IPS DF 6.9 (cell line): ENCODE data around the gene UBR2.
"Not testable (repeated sequence)": the region's sequence is repeated elsewhere in the genome, so short reads cannot be mapped to it uniquely, and the experiment has no call there.

Experiments used
- DNase-seq: peaks from one replicate; pipeline ENCODE4 v3.0.0-alpha.2; 2013; ENCODE audit warnings: low read depth, low spot score
- H3K27ac ChIP-seq: one replicate; pipeline ENCODE4 v1.5.1; 2013; ENCODE audit warnings: low read length, control low read depth
- H3K27me3 ChIP-seq: 2 replicates; pipeline ENCODE4 v1.6.1; 2013; ENCODE audit warnings: mild to moderate bottlenecking, low read length; ENCODE audit not compliant: control insufficient read depth, insufficient read depth
- H3K36me3 ChIP-seq: 2 replicates; pipeline ENCODE4 v1.6.1; 2013; ENCODE audit warnings: low read length; ENCODE audit not compliant: control insufficient read depth, insufficient read depth
- H3K4me1 ChIP-seq: 2 replicates; pipeline ENCODE4 v1.6.1; 2013; ENCODE audit warnings: low read length; ENCODE audit not compliant: control insufficient read depth, insufficient read depth
- H3K4me3 ChIP-seq: 2 replicates; pipeline ENCODE4 v1.5.1; 2013; ENCODE audit warnings: mild to moderate bottlenecking, low read length
- H3K9me3 ChIP-seq: 2 replicates; pipeline ENCODE4 v1.6.1; 2013; ENCODE audit warnings: low read length, inconsistent platforms; ENCODE audit not compliant: control insufficient read depth, insufficient read depth
- WGBS: extraction: QIAGEN DNeasy Blood & Tissue Kit; methylation state at CpG from one replicate; pipeline ENCODE4 v1.1.7; 2013; ENCODE audit warnings: mixed read lengths, missing lambda C conversion rate; ENCODE audit not compliant: insufficient read length, insufficient coverage; 5-methylcytosine and 5-hydroxymethylcytosine counted together

UBR2 gene

DNA sequence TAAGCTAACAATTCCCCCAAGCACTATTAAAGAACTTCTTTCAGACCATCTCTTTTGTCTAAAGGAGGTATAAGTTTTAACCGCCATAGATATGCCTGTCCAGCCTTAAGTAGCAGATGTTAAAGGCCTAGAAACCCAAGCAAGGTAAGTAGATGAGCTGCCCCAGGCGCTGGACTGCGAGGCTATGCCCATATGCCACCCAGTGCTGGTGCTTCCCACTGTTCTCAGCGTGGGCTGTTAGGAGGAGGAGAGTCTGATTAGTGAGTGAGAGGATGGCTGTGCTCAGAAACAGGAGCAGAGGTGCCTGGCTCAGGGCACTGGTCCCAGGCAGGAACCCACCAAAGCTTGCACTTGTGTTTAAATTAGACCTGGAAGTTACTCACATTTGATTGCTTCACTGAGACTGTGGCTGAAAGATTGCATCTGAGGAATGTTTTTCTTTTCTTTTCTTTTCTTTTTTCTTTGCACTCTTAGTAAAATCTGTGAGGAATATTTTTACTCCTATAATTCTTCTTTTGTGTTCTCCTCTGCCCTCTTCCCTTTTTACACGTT is 126.4 kb downstream of the UBR2 start:
- DNase-seq = no peak
- WGBS = no CpG with 5 or more reads among the region's 5 CpGs
- Histone ChIP-seq H3K36me3 (peaks cover 5% of the 10 kb centered on the region; the same call in 1 of the 2 replicates), H3K9me3 (no peaks in the 10 kb centered on the region), H3K4me1 (no peaks in the 10 kb centered on the region), H3K27ac (no peak overlapping the region), H3K27me3 (no peaks in the 10 kb centered on the region), H3K4me3 (no peak overlapping the region)

DNA sequence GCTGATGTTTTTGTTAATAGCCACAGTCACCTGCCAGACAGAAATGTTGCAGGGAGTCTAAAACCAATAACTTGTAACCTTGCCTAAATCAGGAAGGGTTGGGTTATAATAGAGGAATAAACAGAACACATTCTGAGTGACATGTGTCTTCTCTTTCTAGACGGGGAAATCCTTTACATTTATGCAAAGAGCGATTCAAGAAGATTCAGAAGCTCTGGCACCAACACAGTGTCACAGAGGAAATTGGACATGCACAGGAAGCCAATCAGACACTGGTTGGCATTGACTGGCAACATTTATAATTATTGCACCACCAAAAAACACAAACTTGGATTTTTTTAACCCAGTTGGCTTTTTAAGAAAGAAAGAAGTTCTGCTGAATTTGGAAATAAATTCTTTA is 127.0 kb downstream of the UBR2 start:
- Histone ChIP-seq H3K4me3 (no peak overlapping the region), H3K36me3 (peaks cover 5% of the 10 kb centered on the region; the same call in 1 of the 2 replicates), H3K27me3 (no peaks in the 10 kb centered on the region), H3K9me3 (no peaks in the 10 kb centered on the region), H3K27ac (no peak overlapping the region), H3K4me1 (no peaks in the 10 kb centered on the region)
- no peak for DNase-seq
- WGBS = no CpG with 5 or more reads among the region's 2 CpGs

DNA sequence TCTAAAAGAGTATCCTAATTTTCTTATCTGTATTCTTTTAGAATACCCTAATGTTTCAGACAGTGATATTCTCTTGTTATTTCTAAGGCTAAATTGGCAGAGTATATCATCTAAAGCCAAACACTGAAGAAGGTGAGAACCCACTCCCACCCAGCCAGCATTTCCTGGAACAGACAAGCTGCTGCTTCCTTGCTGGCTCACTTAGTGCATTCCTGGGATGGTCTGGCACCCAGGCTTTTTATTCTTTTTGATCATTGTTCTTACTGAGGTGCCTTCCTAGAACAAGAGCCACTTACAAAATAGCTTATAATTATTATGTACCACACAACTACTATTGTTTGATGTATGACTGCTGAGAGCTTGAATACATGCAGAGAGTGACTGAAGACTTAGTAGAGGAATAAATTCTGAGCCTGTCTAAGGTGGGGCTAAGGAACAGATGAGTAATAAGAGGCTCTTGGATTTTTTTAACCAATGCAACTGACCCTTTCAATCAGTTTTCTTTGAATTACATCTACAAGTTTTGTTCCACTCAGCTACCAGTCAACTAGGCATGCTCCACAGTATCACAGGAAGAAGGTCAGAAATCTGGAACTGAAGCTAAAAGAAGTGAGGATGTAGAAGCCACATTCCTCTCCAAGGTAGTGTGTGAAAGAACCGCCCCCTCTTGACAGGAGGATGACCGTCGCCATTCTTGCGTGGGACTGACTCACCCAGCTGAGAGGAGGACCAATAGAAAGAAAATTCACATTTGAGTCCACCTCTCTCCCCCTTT is 128.5 kb downstream of the UBR2 start:
- Histone ChIP-seq H3K27ac (no peak overlapping the region), H3K36me3 (peaks cover 5% of the 10 kb centered on the region; the same call in 1 of the 2 replicates)
- WGBS = no CpG with 5 or more reads among the region's 4 CpGs

DNA sequence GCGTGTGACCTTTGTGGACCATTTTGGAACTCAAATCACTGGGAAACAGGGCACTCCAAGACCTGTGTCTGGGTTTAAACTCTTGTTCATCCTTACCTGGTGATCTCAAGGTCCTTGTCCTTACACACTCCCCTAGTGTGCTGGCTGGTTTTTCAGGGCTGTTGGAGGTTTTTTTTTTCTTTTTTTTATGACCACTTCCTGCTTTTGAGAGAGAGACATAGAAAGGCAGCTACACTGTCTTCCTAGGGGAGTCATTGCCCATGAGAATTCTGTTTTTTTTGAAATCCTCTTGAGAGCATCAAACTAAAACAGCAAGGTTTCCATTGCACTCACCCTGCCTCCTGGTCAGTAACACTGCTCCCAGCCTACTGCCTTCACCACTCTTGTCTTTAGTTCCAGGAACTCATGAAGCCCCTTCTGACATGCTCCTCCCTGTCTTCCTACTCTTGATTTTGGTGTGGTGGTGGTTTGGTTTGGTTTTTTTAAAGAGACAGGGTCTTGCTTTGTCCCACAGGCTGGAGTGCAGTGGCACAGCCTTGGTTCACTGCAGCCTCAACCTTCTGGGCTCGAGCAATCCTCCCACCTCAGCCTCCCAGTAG is 130.0 kb downstream of the UBR2 start:
- Histone ChIP-seq H3K4me1 (no peaks in the 10 kb centered on the region), H3K9me3 (no peaks in the 10 kb centered on the region), H3K36me3 (peaks cover 5% of the 10 kb centered on the region; the same call in 1 of the 2 replicates), H3K27ac (no peak overlapping the region), H3K27me3 (no peaks in the 10 kb centered on the region), H3K4me3 (no peak overlapping the region)
- WGBS = no CpG with 5 or more reads among the region's 2 CpGs
- no peak for DNase-seq

More for the DNA sequence above, 128.5 kb downstream of the UBR2 start:
- Histone ChIP-seq H3K4me3 (no peak overlapping the region), H3K27me3 (no peaks in the 10 kb centered on the region), H3K4me1 (no peaks in the 10 kb centered on the region), H3K9me3 (no peaks in the 10 kb centered on the region)
- no peak for DNase-seq

DNA sequence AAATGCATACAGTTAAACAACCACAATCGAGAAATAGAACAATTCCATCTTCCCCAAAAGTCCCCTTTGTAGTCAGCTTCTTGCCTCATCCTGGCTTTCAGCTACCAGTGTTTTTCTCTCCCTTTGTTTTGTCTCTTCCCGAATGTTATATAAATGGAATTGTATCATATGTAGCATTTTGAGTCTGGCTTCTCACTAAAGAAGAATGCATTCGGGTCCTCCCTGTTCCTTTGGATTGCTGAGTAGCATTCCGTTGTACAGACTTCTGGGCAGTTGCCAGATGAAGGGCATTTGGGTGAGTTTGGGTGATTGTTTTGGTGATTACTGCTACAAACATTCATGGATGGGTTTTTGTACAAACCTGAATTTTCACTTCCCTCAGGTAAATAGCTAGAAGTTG is 130.8 kb downstream of the UBR2 start:
- H3K27ac ChIP-seq = no peak overlapping the region
- H3K27me3 ChIP-seq = no peaks in the 10 kb centered on the region
- no peaks in the 10 kb centered on the region for H3K4me1 ChIP-seq
- H3K4me3 ChIP-seq = no peak overlapping the region
- DNase-seq = no peak
- no CpG with 5 or more reads among the region's 4 CpGs for WGBS
- peaks cover 5% of the 10 kb centered on the region; the same call in 1 of the 2 replicates for H3K36me3 ChIP-seq
- no peaks in the 10 kb centered on the region for H3K9me3 ChIP-seq

DNA sequence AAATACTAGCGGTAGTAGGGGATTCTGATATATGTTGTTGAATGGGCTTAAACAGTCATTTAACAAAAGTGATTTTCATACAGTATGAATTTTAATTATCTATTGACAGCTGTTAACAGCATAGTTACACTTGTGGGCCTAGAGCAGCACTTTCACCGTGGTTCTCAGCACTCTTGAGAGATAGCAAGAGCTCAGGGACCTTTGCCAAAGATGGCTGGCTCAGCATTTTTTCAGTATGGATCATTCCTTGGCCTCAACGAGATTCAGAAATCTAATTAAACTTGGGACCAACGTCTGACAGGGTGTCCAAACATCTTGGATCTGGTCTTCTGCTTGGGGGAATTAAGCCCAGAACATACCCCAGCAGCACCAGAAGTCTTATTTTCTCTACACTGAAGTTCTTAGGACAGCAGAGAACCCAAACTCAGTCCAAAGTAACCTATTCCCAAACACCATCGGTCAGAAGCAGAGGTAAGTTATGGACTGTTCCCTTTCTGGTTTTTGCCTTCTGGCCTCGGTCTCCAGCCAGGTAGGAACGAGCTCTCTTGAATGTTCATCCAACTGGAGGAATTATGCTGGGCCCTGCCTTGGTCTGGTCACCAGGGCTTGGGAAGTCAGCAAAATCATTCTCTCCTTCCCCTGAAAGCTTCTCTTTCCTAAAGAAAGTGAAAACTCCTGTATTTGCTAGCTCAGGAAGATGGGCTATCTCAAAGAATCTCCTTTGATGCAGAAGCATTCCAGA is 132.9 kb downstream of the UBR2 start:
- Histone ChIP-seq H3K4me1 (no peaks in the 10 kb centered on the region), H3K4me3 (no peak overlapping the region), H3K27me3 (no peaks in the 10 kb centered on the region), H3K27ac (no peak overlapping the region), H3K36me3 (peaks cover 3% of the 10 kb centered on the region; the same call in 1 of the 2 replicates), H3K9me3 (no peaks in the 10 kb centered on the region)
- WGBS = no CpG with 5 or more reads among the region's 7 CpGs
- DNase-seq = no peak

DNA sequence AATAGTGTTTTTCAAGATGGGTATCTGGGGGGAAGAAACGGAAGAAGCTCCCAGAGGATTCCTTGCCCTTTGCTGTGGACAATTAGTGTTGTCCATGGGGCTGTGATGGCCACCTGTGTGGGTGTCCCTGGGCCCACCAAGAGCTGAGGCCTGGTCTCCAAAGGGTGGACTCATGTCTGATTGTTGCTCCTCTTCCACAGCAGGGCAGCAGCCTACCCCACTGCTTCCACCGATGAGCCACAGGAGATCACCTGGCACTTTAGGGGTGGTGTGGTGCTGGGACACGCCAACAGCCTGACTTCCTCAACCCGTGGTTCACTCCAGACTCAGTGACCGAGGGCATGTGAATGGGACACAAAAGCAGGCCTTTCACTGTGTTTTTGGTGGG is 133.4 kb downstream of the UBR2 start:
- H3K4me3 ChIP-seq = no peak overlapping the region
- no peaks in the 10 kb centered on the region for H3K9me3 ChIP-seq
- DNase-seq = no peak
- WGBS = no CpG with 5 or more reads among the region's 5 CpGs
- peaks cover 3% of the 10 kb centered on the region; the same call in 1 of the 2 replicates for H3K36me3 ChIP-seq
- no peaks in the 10 kb centered on the region for H3K4me1 ChIP-seq
- no peak overlapping the region for H3K27ac ChIP-seq
- no peaks in the 10 kb centered on the region for H3K27me3 ChIP-seq

DNA sequence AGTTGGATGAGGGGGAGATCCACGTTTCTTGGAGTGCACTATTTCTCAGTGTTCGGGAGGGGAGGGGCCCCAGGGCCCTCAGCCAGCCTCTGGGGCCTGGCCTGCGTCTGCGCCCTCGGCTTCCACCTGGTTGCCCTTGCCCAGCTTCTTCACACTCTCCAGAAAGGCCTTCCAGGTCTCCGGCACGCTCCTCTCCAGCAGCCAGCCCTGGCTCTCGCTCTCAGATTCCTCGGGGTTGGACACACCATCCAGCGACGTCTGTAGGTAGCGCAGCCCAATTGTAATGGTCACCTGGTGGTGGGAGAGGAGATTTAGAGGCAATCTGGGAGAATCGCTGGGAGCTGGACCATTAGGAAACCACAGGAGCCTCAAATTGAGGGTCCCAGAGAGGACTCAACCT is 134.4 kb downstream of the UBR2 start:
- no peak overlapping the region for H3K27ac ChIP-seq
- no CpG with 5 or more reads among the region's 13 CpGs for WGBS
- no peaks in the 10 kb centered on the region for H3K9me3 ChIP-seq
- no peaks in the 10 kb centered on the region for H3K4me1 ChIP-seq
- no peak for DNase-seq
- no peaks in the 10 kb centered on the region for H3K27me3 ChIP-seq
- H3K36me3 ChIP-seq = no peaks in the 10 kb centered on the region
- no peak overlapping the region for H3K4me3 ChIP-seq

DNA sequence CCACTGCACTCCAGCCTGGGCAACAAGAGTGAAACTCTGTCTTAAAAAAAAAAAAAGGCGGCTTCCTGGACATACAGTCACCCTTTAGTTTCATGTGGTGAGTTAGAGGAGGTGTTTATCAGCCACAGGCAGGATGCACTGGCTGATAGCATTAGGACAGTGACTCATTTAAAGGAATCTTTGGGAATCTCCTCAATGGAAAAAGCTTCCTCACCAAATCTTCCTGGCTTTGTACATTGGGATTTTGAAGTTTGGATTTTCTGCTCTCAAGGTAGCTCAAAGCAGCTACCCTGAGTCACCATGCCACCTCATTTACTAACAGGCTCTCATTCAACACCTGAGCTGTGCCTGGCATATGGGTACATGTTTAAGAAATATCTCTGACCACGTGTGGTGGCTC is 138.4 kb downstream of the UBR2 start:
- no peak for DNase-seq
- H3K36me3 ChIP-seq = no peaks in the 10 kb centered on the region
- peaks cover 3% of the 10 kb centered on the region for H3K4me1 ChIP-seq
- no peaks in the 10 kb centered on the region for H3K9me3 ChIP-seq
- WGBS = no CpG with 5 or more reads among the region's 2 CpGs
- no peaks in the 10 kb centered on the region for H3K27me3 ChIP-seq
- no peak overlapping the region for H3K27ac ChIP-seq
- H3K4me3 ChIP-seq = no peak overlapping the region

DNA sequence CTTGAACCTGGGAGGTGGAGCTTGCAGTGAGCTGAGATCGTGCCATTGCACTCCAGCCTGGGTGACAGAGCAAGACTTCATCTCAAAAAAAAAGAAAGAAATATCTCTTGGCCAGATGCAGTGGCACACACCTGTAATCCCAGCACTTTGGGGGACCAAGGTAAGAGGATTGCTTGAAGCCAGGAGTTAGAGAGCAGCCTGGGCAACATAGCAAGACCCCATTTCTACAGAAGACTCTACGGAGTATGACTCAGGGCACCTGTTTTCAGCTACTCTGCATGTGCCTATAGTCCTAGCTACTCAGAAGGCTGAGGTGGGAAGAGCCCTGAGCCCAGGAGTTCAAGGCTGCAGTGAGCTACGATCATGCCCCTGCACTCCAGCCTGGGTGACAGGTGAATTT is 139.0 kb downstream of the UBR2 start:
- no CpG with 5 or more reads among the region's 3 CpGs for WGBS
- H3K9me3 ChIP-seq, H3K27ac ChIP-seq, H3K4me1 ChIP-seq, H3K4me3 ChIP-seq, H3K36me3 ChIP-seq, DNase-seq, H3K27me3 ChIP-seq: not testable (repeated sequence)
